HepG2 (cell line): ENCODE data around the gene PROC. TPM values are rescaled to one million over a fixed set of nuclear protein-coding genes. Genes with fewer than 3 reads are reported as not detected.

Source experiments
- CEBPZ ChIP-seq: IDR thresholded peaks from 2 replicates; pipeline ENCODE4 v1.6.1; 2012; ENCODE audit warnings: low read length, improper control_type of control experiment
- CHD2 ChIP-seq: IDR thresholded peaks from 2 replicates; pipeline ENCODE4 v1.6.1; 2011; ENCODE audit warnings: low read depth, low read length, improper control_type of control experiment
- DR1 ChIP-seq: sonication (generic); formaldehyde crosslinking; IDR thresholded peaks from 2 replicates; pipeline ENCODE4 v1.8.0; 2021; ENCODE audit warnings: mild to moderate bottlenecking, missing genetic modification reagents, inconsistent platforms
- IRF2 ChIP-seq: IDR thresholded peaks from 2 replicates; pipeline ENCODE4 v1.6.1; 2018; ENCODE audit warnings: missing genetic modification reagents, missing compliant biosample characterization
- KLF12 ChIP-seq: sonication (generic); formaldehyde crosslinking; IDR thresholded peaks from 2 replicates; pipeline ENCODE4 v1.4.0; 2020; ENCODE audit warnings: missing genetic modification reagents, borderline replicate concordance
- MAX ChIP-seq: IDR thresholded peaks from 2 replicates; pipeline ENCODE4 v1.6.1; 2012; ENCODE audit warnings: inconsistent platforms
- SAP130 ChIP-seq: IDR thresholded peaks from 2 replicates; pipeline ENCODE4 v1.6.1; 2016; ENCODE audit warnings: low read depth
- SMYD3 ChIP-seq: sonication (generic); formaldehyde crosslinking; IDR thresholded peaks from 2 replicates; pipeline ENCODE4 v1.8.1; 2023; ENCODE audit warnings: mild to moderate bottlenecking, missing genetic modification reagents
- SRSF9 ChIP-seq: fragments of 200-400 bp; formaldehyde crosslinking; IDR thresholded peaks from 2 replicates; pipeline ENCODE4 v1.6.1; 2018; ENCODE audit warnings: borderline replicate concordance, mild to moderate bottlenecking, low read depth, low read length; ENCODE audit not compliant: insufficient read depth, poor library complexity, severe bottlenecking
- ZFP36L1 ChIP-seq: sonication (generic); formaldehyde crosslinking; IDR thresholded peaks from 2 replicates; pipeline ENCODE4 v1.8.0; 2022; ENCODE audit warnings: mild to moderate bottlenecking, missing genetic modification reagents, moderate library complexity
- ZFP62 ChIP-seq: sonication (generic); formaldehyde crosslinking; IDR thresholded peaks from 2 replicates; pipeline ENCODE4 v1.4.0; 2020; ENCODE audit warnings: missing genetic modification reagents
- ZNF225 ChIP-seq: sonication (generic); formaldehyde crosslinking; IDR thresholded peaks from 2 replicates; pipeline ENCODE4 v1.4.0; 2020; ENCODE audit warnings: mild to moderate bottlenecking, missing genetic modification reagents
- ZNF234 ChIP-seq: sonication (generic); formaldehyde crosslinking; conservative IDR thresholded peaks from 2 replicates; pipeline ENCODE4 v1.5.1; 2020; ENCODE audit warnings: mild to moderate bottlenecking, missing genetic modification reagents
- ZNF281 ChIP-seq: sonication (generic); formaldehyde crosslinking; IDR thresholded peaks from 2 replicates; pipeline ENCODE4 v1.4.0; 2020; ENCODE audit warnings: missing genetic modification reagents, borderline replicate concordance
- ZNF326 ChIP-seq: sonication (generic); formaldehyde crosslinking; IDR thresholded peaks from 2 replicates; pipeline ENCODE4 v1.4.0; 2020; ENCODE audit warnings: missing genetic modification reagents, borderline replicate concordance
- ZNF841 ChIP-seq: sonication (generic); formaldehyde crosslinking; IDR thresholded peaks from 2 replicates; pipeline ENCODE4 v1.8.1; 2023; ENCODE audit warnings: missing genetic modification reagents, borderline replicate concordance
- ZSCAN22 ChIP-seq: sonication (generic); formaldehyde crosslinking; IDR thresholded peaks from 2 replicates; pipeline ENCODE4 v1.4.0; 2020; ENCODE audit warnings: mild to moderate bottlenecking, missing genetic modification reagents
- polyA plus RNA-seq, 8 experiments: library from polyadenylated mRNA; depleted of rRNA in 3 of 8; stranded (reverse) in 7 of 8; unstranded in 1 of 8; fragments of >200 nt; fragmentation: Illumina TruSeq in 4 of 8; extraction: Trizol in 4 of 8; gene quantifications; 2 replicates each; pipeline versions ENCODE4 v1.2.1 to v1.2.3, GENCODE V29; 2011 to 2016; ENCODE audit warnings: low read depth in 4 of 8, missing spikeins in 1 of 8, mixed read lengths in 1 of 8; ENCODE audit not compliant: insufficient read depth in 1 of 8
- total RNA-seq, 5 experiments: library from RNA; depleted of rRNA; stranded (reverse); fragments of >200 nt; fragmentation: Illumina TruSeq; extraction: Trizol; gene quantifications; 2 replicates each; pipeline ENCODE4 v1.2.3, GENCODE V29; 2016; ENCODE audit warnings: low read depth in 1 of 5
- TF ChIP-seq, protein P1 (sequence below): sonication (generic); formaldehyde crosslinking; IDR thresholded peaks from 2 replicates; pipeline ENCODE4 v1.8.1; 2023; ENCODE audit warnings: mild to moderate bottlenecking, inconsistent platforms, moderate library complexity, missing genetic modification reagents, borderline replicate concordance
- TF ChIP-seq, protein P2 (sequence below), 2 experiments: sonication (generic) in 1 of 2; formaldehyde crosslinking in 1 of 2; IDR thresholded peaks; 2 replicates each; pipeline versions ENCODE4 v1.5.1 to v1.6.1; 2011 to 2020; ENCODE audit warnings: borderline replicate concordance in 1 of 2, low read depth in 1 of 2, low read length in 1 of 2, mild to moderate bottlenecking in 1 of 2, missing genetic modification reagents in 1 of 2, moderate library complexity in 1 of 2

Gene PROC
- total and polyA plus RNA-seq, 2 of the 13 experiments (the other 11 are each of a cell fraction or from before 2014, with no cell fraction given), result 134 to 185 TPM

DNA sequence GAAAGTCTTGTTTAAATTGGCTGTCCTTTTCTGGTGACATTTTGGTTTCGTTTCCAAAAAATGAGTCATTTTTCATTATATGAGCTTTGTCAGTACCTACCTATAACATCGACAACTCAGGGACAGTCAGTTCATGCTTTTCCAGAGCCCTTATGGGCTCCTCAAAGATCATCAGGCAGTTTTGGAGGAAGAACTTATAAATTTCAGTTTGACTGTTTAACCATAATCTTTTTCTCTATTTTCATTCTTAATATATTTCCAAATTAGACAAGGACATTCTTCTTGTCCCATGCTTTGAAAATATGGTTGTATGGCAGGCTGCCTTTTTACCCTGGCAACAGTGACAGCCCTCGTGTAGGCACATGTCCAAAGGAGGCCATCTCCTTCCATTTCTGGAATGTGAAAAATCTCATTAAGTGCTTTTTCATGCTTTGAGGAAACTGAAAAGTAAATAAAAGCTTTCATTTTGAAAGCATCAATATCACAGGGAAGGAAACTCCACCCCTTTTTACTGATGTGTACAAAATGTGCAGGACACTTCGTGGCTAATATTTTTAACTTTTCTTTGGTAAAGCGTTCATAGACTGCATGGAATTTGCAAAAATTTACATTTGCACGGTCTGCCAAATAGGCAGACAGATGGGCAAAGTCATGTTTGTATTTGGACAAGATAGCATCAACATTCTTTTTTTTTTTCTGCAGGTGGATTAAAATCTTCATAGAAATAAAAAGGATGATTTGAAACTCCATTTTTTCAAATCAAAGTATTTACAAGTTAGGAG, 7.2 kb upstream of the PROC start (continued):
- TF ChIP-seq ZNF225 (CRISPR knock-in tag), result no peak
- no peak for TF ChIP-seq SMYD3
- TF ChIP-seq, protein P1, sequence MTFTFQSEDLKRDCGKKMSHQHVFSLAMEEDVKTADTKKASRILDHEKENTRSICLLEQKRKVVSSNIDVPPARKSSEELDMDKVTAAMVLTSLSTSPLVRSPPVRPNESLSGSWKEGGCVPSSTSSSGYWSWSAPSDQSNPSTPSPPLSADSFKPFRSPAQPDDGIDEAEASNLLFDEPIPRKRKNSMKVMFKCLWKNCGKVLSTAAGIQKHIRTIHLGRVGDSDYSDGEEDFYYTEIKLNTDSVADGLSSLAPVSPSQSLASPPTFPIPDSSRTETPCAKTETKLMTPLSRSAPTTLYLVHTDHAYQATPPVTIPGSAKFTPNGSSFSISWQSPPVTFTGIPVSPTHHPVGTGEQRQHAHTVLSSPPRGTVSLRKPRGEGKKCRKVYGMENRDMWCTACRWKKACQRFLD, result no peak
- no peak for TF ChIP-seq ZNF841 (CRISPR knock-in tag)
- no peak for TF ChIP-seq ZSCAN22 (CRISPR knock-in tag)
- TF ChIP-seq ZNF326 (CRISPR knock-in tag), result no peak
- TF ChIP-seq SAP130 (CRISPR knock-in tag), result peak; percentile 71
- no peak for TF ChIP-seq CEBPZ
- TF ChIP-seq DR1 (CRISPR knock-in tag), result no peak
- peak; percentile 83 for TF ChIP-seq MAX
- no peak for TF ChIP-seq ZFP36L1
- TF ChIP-seq SRSF9, result no peak
- TF ChIP-seq IRF2 (CRISPR knock-in tag), result no peak
- TF ChIP-seq, protein P2, sequence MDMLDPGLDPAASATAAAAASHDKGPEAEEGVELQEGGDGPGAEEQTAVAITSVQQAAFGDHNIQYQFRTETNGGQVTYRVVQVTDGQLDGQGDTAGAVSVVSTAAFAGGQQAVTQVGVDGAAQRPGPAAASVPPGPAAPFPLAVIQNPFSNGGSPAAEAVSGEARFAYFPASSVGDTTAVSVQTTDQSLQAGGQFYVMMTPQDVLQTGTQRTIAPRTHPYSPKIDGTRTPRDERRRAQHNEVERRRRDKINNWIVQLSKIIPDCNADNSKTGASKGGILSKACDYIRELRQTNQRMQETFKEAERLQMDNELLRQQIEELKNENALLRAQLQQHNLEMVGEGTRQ (IDR thresholded peaks at IDR 0.05; ENCODE audit: low read depth, low read length), result no peak
- TF ChIP-seq, protein P2 (CRISPR knock-in tag; IDR thresholded peaks at IDR 0.05; ENCODE audit: borderline replicate concordance), result no peak
- no peak for TF ChIP-seq ZNF234 (CRISPR knock-in tag)
- no peak for TF ChIP-seq ZFP62 (CRISPR knock-in tag)
- TF ChIP-seq ZNF281 (CRISPR knock-in tag), result no peak
- TF ChIP-seq KLF12 (CRISPR knock-in tag), result no peak
- no peak for TF ChIP-seq CHD2
